MM.1S (cell line): ENCODE measurements around the gene RBBP7.
A peak's percentile ranks its signal among the peaks of the same experiment; 100 is the strongest.

Experiments
- DNase-seq: peaks from one replicate; pipeline ENCODE4 v3.0.0-alpha.2; 2015
- H2AFZ ChIP-seq: fragments of 300-600 bp; sonication (generic); 2 replicates; pipeline ENCODE4 v1.6.0; 2016; ENCODE audit warnings: antibody characterized with exemption, low read length
- H3F3A ChIP-seq: fragments of 300-600 bp; sonication (generic); 2 replicates; pipeline ENCODE4 v1.6.1; 2016; ENCODE audit warnings: mild to moderate bottlenecking, antibody characterized with exemption, low read length, moderate library complexity, mixed read lengths; ENCODE audit not compliant: insufficient read depth
- H3K27ac ChIP-seq: fragments of 300-600 bp; sonication (generic); 2 replicates; pipeline ENCODE4 v1.5.1; 2016; ENCODE audit warnings: mild to moderate bottlenecking, low read length
- H3K27me3 ChIP-seq: fragments of 300-600 bp; sonication (generic); replicated peaks from 2 replicates; pipeline ENCODE4 v1.6.0; 2016; ENCODE audit warnings: low read length; ENCODE audit not compliant: insufficient read depth
- H3K36me3 ChIP-seq: fragments of 300-600 bp; sonication (generic); replicated peaks from 2 replicates; pipeline ENCODE4 v1.6.1; 2016; ENCODE audit warnings: mild to moderate bottlenecking, low read length, mixed read lengths; ENCODE audit not compliant: insufficient read depth
- H3K4me1 ChIP-seq: fragments of 300-600 bp; sonication (generic); 2 replicates; pipeline ENCODE4 v1.6.1; 2016; ENCODE audit warnings: low read length, mixed read lengths
- H3K4me2 ChIP-seq: fragments of 300-600 bp; sonication (generic); 2 replicates; pipeline ENCODE4 v1.6.0; 2016; ENCODE audit warnings: low read depth, low read length
- H3K4me3 ChIP-seq: fragments of 300-600 bp; sonication (generic); 2 replicates; pipeline ENCODE4 v1.5.1; 2016; ENCODE audit warnings: low read length, mixed read lengths
- H3K79me2 ChIP-seq: fragments of 300-600 bp; sonication (generic); 2 replicates; pipeline ENCODE4 v1.6.1; 2016; ENCODE audit warnings: mixed run types, low read length, mixed read lengths
- H3K9ac ChIP-seq: fragments of 300-600 bp; sonication (generic); 2 replicates; pipeline ENCODE4 v1.6.1; 2016; ENCODE audit warnings: low read length, mixed read lengths
- H3K9me2 ChIP-seq: fragments of 300-600 bp; sonication (generic); replicated peaks from 2 replicates; pipeline ENCODE4 v1.6.1; 2016; ENCODE audit warnings: mild to moderate bottlenecking, low read length, mixed read lengths; ENCODE audit not compliant: insufficient read depth
- H3K9me3 ChIP-seq: fragments of 300-600 bp; sonication (generic); replicated peaks from 2 replicates; pipeline ENCODE4 v1.6.1; 2016; ENCODE audit warnings: mild to moderate bottlenecking, low read length, mixed read lengths; ENCODE audit not compliant: insufficient read depth
- H4K20me1 ChIP-seq: fragments of 300-600 bp; sonication (generic); 2 replicates; pipeline ENCODE4 v1.6.1; 2016; ENCODE audit warnings: mild to moderate bottlenecking, low read length, moderate library complexity, mixed read lengths; ENCODE audit not compliant: insufficient read depth
- EZH2 ChIP-seq: fragments of 300-600 bp; sonication (generic); optimal IDR thresholded peaks from 2 replicates; pipeline ENCODE3; 2017; ENCODE audit warnings: low read depth, mild to moderate bottlenecking, antibody characterized with exemption, low read length, mixed read lengths
- EZH2phosphoT487 ChIP-seq: fragments of 300-600 bp; sonication (generic); IDR thresholded peaks from 2 replicates; pipeline ENCODE4 v1.6.1; 2018; ENCODE audit warnings: antibody characterized with exemption, low read length
- TF ChIP-seq, protein P1 (sequence below): fragments of 300-600 bp; sonication (generic); IDR thresholded peaks from 2 replicates; pipeline ENCODE4 v1.5.1; 2016; ENCODE audit warnings: antibody characterized with exemption, low read length, mixed read lengths

The RBBP7 gene

GRCh38 chrX:16870862-16871815 lies 977 bp upstream of the RBBP7 start:
- peak overlapping the region; percentile 95 for H3K4me2 ChIP-seq
- no peaks in the 10 kb centered on the region for H3K36me3 ChIP-seq
- H3K4me3 ChIP-seq: peak overlapping the region; percentile 65
- H3K9me2 ChIP-seq: no peaks in the 10 kb centered on the region
- peak overlapping the region; percentile 79 for H3K9ac ChIP-seq
- peaks cover 32% of the 10 kb centered on the region for H3K79me2 ChIP-seq
- peak overlapping the region; percentile 95 for H2AFZ ChIP-seq
- peak overlapping the region; percentile 79 for H3K27ac ChIP-seq
- H4K20me1 ChIP-seq: peaks cover 11% of the 10 kb centered on the region
- no peaks in the 10 kb centered on the region for H3F3A ChIP-seq
- peaks cover 5% of the 10 kb centered on the region; the same call in 1 of the 2 replicates for H3K4me1 ChIP-seq
- no peaks in the 10 kb centered on the region for H3K9me3 ChIP-seq
- TF ChIP-seq EZH2 (no peak), EZH2phosphoT487 (no peak)
- TF ChIP-seq, protein P1, sequence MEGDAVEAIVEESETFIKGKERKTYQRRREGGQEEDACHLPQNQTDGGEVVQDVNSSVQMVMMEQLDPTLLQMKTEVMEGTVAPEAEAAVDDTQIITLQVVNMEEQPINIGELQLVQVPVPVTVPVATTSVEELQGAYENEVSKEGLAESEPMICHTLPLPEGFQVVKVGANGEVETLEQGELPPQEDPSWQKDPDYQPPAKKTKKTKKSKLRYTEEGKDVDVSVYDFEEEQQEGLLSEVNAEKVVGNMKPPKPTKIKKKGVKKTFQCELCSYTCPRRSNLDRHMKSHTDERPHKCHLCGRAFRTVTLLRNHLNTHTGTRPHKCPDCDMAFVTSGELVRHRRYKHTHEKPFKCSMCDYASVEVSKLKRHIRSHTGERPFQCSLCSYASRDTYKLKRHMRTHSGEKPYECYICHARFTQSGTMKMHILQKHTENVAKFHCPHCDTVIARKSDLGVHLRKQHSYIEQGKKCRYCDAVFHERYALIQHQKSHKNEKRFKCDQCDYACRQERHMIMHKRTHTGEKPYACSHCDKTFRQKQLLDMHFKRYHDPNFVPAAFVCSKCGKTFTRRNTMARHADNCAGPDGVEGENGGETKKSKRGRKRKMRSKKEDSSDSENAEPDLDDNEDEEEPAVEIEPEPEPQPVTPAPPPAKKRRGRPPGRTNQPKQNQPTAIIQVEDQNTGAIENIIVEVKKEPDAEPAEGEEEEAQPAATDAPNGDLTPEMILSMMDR: no peak
- no peaks in the 10 kb centered on the region for H3K27me3 ChIP-seq
- DNase-seq: no peak

- H3K36me3 ChIP-seq: no peaks in the 10 kb centered on the region
- H3F3A ChIP-seq: no peaks in the 10 kb centered on the region
- no peaks in the 10 kb centered on the region for H3K9me2 ChIP-seq
- DNase-seq: peak; percentile 54
- H4K20me1 ChIP-seq: peaks cover 17% of the 10 kb centered on the region
- TF ChIP-seq, protein P1: no peak
- TF ChIP-seq EZH2phosphoT487 (no peak), EZH2 (no peak)
- peak overlapping the region; percentile 48; the same call in 1 of the 2 replicates for H2AFZ ChIP-seq
- peak overlapping the region; percentile 96 for H3K27ac ChIP-seq
- H3K9ac ChIP-seq: peak overlapping the region; percentile 96
- no peaks in the 10 kb centered on the region for H3K27me3 ChIP-seq
- H3K9me3 ChIP-seq: no peaks in the 10 kb centered on the region
- H3K4me3 ChIP-seq: peak overlapping the region; percentile 79
- peaks cover 5% of the 10 kb centered on the region; the same call in 1 of the 2 replicates for H3K4me1 ChIP-seq
- peaks cover 48% of the 10 kb centered on the region for H3K79me2 ChIP-seq
- peak overlapping the region; percentile 75 for H3K4me2 ChIP-seq
Measured at GRCh38 chrX:16869393-16870094, 618 bp downstream of the RBBP7 start.

DNA sequence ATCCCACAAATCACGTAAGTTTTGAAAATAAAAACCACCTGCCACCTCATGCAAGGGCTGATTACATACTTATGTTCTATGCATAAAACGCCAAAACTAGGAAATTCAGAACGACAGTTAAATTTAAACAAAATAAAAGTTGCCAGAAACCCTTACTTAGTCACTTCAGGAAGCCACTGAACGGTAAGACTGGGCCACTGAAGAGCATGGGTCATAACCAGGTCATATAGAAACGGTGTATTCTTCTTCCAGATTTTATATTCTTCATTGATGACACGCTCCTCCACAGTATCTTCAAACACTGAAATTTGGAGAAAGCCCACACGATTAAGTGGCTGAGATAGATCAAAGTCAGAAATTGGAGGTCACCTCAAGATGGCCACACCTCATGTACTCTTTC lies 1.2 kb downstream of the RBBP7 start:
- H2AFZ ChIP-seq: no peak overlapping the region
- peaks cover 54% of the 10 kb centered on the region for H3K79me2 ChIP-seq
- H4K20me1 ChIP-seq: peaks cover 17% of the 10 kb centered on the region
- no peaks in the 10 kb centered on the region for H3K9me2 ChIP-seq
- no peak for DNase-seq
- TF ChIP-seq EZH2: no peak
- TF ChIP-seq, protein P1: no peak
- no peak for TF ChIP-seq EZH2phosphoT487
- H3K27me3 ChIP-seq: no peaks in the 10 kb centered on the region
- peak overlapping the region; percentile 70 for H3K4me3 ChIP-seq
- H3K9ac ChIP-seq: peak overlapping the region; percentile 75
- peaks cover 5% of the 10 kb centered on the region; the same call in 1 of the 2 replicates for H3K4me1 ChIP-seq
- no peaks in the 10 kb centered on the region for H3K36me3 ChIP-seq
- H3K4me2 ChIP-seq: peak overlapping the region; percentile 75
- peak overlapping the region; percentile 45; the same call in 1 of the 2 replicates for H3K27ac ChIP-seq
- no peaks in the 10 kb centered on the region for H3F3A ChIP-seq
- no peaks in the 10 kb centered on the region for H3K9me3 ChIP-seq
